Glutamatergic neuron (in vitro differentiated cells): ENCODE measurements around the gene ZNF280D. TPM values are rescaled to one million over a fixed set of nuclear protein-coding genes. Genes with fewer than 3 reads are reported as not detected.

Experiments used
- DNase-seq: peaks from one replicate; pipeline ENCODE4 v3.0.0; 2022
- H3K27ac Mint-ChIP-seq: one replicate; pipeline ENCODE4 v1.8.0; 2020; ENCODE audit warnings: mild to moderate bottlenecking, mixed read lengths, inconsistent platforms; ENCODE audit not compliant: unreplicated experiment
- H3K27me3 Mint-ChIP-seq: one replicate; pipeline ENCODE4 v1.8.0; 2020; ENCODE audit warnings: mild to moderate bottlenecking, moderate library complexity, mixed read lengths, inconsistent platforms; ENCODE audit not compliant: unreplicated experiment
- H3K36me3 Mint-ChIP-seq: one replicate; pipeline ENCODE4 v1.8.0; 2020; ENCODE audit warnings: mild to moderate bottlenecking, mixed read lengths, inconsistent platforms; ENCODE audit not compliant: unreplicated experiment
- H3K4me1 Mint-ChIP-seq: one replicate; pipeline ENCODE4 v1.8.0; 2020; ENCODE audit warnings: mild to moderate bottlenecking, low read depth, mixed read lengths, inconsistent platforms; ENCODE audit not compliant: unreplicated experiment
- H3K4me3 Mint-ChIP-seq: one replicate; pipeline ENCODE4 v1.8.0; 2020; ENCODE audit warnings: mild to moderate bottlenecking, mixed read lengths, inconsistent platforms; ENCODE audit not compliant: unreplicated experiment
- H3K9me3 Mint-ChIP-seq: one replicate; pipeline ENCODE4 v1.8.0; 2020; ENCODE audit warnings: mild to moderate bottlenecking, moderate library complexity, mixed read lengths, inconsistent platforms; ENCODE audit not compliant: unreplicated experiment
- total RNA-seq: library from RNA; stranded (reverse); fragmentation: NEBNext Ultra II Directional; extraction: Animal tissue kit (Norgen Biotek cat#: 25700); gene quantifications from one replicate; pipeline ENCODE4 v1.2.1, GENCODE V29; 2021; ENCODE audit not compliant: unreplicated experiment
- TF ChIP-seq, protein P1 (sequence below): fragments of 200-600 bp; sonication (generic); IDR thresholded peaks from one replicate; pipeline ENCODE4 v1.5.0; 2021; ENCODE audit not compliant: partially characterized antibody, unreplicated experiment

ZNF280D gene
- total RNA-seq, 1 donor from 2014 or later, result 35.9 TPM

DNA sequence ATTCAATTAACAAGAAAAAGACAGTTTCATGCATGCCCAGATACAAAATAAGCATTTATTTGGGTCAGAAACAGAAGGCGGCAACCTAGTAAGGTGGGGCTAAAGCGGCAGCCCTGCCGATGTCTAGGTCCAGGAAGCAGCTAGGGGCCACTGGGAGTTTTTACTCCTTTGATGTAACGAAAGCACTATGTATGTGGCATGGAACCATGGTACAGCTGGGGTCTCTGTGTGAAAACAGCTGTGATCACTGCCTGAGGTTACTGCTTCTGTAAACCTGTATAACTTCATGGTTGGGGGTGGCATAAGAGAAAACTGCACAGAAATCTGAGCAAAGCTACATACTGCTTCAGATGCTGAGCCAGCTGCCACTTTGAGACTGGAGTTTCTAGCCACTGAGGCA is 119.5 kb downstream of the ZNF280D start:
- Mint-ChIP-seq H3K4me3 (no peak overlapping the region), H3K27me3 (no peaks in the 10 kb centered on the region), H3K9me3 (no peaks in the 10 kb centered on the region), H3K36me3 (no peaks in the 10 kb centered on the region), H3K4me1 (no peaks in the 10 kb centered on the region), H3K27ac (no peak overlapping the region)
- TF ChIP-seq, protein P1, sequence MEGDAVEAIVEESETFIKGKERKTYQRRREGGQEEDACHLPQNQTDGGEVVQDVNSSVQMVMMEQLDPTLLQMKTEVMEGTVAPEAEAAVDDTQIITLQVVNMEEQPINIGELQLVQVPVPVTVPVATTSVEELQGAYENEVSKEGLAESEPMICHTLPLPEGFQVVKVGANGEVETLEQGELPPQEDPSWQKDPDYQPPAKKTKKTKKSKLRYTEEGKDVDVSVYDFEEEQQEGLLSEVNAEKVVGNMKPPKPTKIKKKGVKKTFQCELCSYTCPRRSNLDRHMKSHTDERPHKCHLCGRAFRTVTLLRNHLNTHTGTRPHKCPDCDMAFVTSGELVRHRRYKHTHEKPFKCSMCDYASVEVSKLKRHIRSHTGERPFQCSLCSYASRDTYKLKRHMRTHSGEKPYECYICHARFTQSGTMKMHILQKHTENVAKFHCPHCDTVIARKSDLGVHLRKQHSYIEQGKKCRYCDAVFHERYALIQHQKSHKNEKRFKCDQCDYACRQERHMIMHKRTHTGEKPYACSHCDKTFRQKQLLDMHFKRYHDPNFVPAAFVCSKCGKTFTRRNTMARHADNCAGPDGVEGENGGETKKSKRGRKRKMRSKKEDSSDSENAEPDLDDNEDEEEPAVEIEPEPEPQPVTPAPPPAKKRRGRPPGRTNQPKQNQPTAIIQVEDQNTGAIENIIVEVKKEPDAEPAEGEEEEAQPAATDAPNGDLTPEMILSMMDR, result no peak
- DNase-seq, result no peak

DNA sequence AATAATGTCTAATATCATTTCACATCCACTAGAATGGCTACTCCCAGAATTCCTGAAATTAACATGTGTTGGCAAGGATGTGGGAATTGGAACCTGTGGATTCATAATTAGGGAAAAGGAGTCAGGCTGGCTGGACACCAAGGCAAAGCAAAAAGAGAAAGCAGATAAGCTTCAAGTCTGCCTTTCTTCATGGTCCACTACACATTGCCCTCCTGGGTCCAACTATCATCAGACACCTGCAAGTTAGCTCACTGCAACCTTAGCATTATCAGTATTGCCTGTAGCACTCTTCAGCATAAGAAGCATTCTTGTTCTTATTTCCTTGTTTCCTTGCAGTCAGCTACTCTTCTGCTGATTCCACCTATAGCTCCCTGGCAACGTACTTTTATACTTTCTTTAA is 124.3 kb downstream of the ZNF280D start:
- no peaks in the 10 kb centered on the region for H3K9me3 Mint-ChIP-seq
- no peaks in the 10 kb centered on the region for H3K4me1 Mint-ChIP-seq
- no peak overlapping the region for H3K27ac Mint-ChIP-seq
- DNase-seq, result no peak
- TF ChIP-seq, protein P1, result no peak
- H3K4me3 Mint-ChIP-seq, result no peak overlapping the region
- no peaks in the 10 kb centered on the region for H3K36me3 Mint-ChIP-seq
- peaks cover 1% of the 10 kb centered on the region for H3K27me3 Mint-ChIP-seq

DNA sequence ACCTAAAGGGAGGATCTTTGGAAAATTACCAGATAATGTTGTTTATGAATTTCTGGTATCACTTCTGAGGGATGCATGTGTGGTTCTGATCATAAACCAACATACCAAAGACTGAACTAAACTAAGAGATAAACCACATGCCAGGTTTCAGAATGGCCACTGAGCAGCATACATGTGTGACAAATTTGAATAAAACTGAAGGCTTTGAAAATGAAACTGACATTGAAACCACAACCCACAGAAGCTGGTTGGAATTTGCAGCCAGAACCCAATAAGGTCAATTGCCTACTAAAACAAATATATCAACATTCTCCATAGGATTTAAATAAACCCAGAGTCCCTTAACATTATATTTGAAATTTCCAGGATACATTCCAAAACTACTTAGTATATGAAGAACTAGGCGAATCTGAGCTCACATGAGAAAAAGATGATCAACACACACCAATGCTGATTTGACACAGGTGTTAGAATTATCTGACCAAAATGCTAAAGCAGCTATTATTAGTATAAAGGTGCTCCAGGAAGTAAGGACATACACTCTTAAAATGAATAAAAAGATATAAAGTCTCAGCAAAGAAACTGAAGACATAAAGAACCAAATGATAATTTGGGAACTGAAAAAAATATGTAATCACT is 125.0 kb downstream of the ZNF280D start:
- Mint-ChIP-seq H3K27ac (no peak overlapping the region), H3K4me3 (no peak overlapping the region), H3K36me3 (no peaks in the 10 kb centered on the region), H3K27me3 (peaks cover 1% of the 10 kb centered on the region), H3K4me1 (no peaks in the 10 kb centered on the region), H3K9me3 (no peaks in the 10 kb centered on the region)
- DNase-seq, result no peak
- TF ChIP-seq, protein P1, result no peak

DNA sequence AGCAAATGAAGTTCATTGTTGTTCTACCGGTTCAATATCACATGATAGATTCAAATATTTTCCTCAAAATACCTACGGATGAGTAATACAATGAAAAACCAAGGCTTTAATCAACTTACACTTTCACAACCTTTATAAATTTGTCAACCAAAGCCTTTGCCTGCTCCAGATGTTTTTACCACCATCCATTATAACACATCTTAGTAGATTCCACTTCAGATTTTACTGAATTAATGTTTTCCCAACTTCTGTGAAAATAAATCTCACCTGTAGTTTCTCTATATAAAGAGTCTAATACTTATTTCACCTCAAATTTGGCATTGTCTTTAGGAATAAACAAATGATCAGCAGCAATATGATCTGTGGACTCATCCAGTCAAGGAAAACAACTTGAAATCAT is 131.1 kb downstream of the ZNF280D start:
- TF ChIP-seq, protein P1, result no peak

DNA sequence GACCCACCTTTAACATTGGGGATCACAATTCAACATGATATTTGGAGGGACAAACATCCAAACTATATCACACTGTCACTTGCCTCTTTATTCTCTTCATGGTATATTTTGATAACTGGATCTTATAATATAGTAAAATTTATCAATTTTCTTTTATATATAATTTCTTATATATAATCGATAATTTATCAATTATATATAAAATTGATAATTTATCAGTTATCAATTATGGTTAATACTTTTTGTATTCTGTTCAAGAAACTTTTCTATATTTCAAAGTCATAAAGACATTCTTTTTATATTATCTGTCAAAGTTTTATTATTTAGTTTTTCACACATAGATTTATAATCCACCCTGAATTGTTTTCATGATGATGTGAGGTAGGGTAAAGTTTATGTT is 132.9 kb downstream of the ZNF280D start:
- no peak for DNase-seq
- H3K4me3 Mint-ChIP-seq, result no peak overlapping the region
- no peak overlapping the region for H3K27ac Mint-ChIP-seq
- peaks cover 1% of the 10 kb centered on the region for H3K27me3 Mint-ChIP-seq
- H3K4me1 Mint-ChIP-seq, result no peaks in the 10 kb centered on the region
- no peaks in the 10 kb centered on the region for H3K9me3 Mint-ChIP-seq
- TF ChIP-seq, protein P1, result no peak
- H3K36me3 Mint-ChIP-seq, result peaks cover 6% of the 10 kb centered on the region

More for the DNA sequence above, 131.1 kb downstream of the ZNF280D start:
- Mint-ChIP-seq H3K4me1 (no peaks in the 10 kb centered on the region), H3K27ac (no peak overlapping the region), H3K4me3 (no peak overlapping the region), H3K9me3 (no peaks in the 10 kb centered on the region), H3K27me3 (peaks cover 1% of the 10 kb centered on the region), H3K36me3 (peaks cover 6% of the 10 kb centered on the region)
- DNase-seq, result no peak
